ENCODE measurements around the gene MAP2K4. TPM values are rescaled to one million over a fixed set of nuclear protein-coding genes. Genes with fewer than 3 reads are reported as not detected.
A peak's percentile ranks its signal among the peaks of the same experiment; 100 is the strongest.
"Not testable (repeated sequence)": the region's sequence is repeated elsewhere in the genome, so short reads cannot be mapped to it uniquely, and the experiment has no call there.

Gene MAP2K4
- total RNA-seq, 1 donor from 2014 or later, result 29.7 TPM

DNA sequence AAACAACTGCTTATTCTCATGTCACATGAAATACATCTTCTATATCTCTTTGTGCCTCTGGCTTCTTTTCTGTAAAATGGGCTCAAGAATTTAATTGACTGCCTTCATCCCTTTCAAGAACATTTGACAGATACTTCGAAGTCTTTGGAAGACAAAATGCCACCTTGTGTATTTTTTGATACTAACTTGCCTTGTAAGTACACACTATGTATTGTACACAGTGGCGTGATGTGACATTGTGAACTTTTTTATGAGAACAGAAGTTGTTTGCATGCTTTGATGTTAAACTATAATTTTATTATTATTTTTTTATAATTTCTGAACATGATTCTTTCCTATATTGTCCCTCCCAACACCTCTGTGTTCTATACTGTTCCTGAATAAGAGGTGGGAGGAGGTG is 73.7 kb downstream of the MAP2K4 start:
- ATAC-seq, result no peak

DNA sequence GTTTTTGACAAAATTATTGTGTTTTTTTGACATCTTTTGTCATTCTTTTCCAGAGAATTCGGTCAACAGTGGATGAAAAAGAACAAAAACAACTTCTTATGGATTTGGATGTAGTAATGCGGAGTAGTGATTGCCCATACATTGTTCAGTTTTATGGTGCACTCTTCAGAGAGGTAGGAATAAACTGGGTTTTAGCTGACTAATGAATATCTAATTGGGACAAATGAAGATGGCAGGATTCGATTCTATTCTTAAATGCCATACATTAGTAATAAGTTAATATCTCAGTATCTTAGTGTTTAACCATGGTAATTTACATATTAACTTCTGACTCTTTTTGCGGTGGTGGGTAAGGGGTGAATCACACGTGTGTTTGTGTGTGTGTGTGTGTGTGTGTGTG is 74.8 kb downstream of the MAP2K4 start:
- ATAC-seq, result no peak

DNA sequence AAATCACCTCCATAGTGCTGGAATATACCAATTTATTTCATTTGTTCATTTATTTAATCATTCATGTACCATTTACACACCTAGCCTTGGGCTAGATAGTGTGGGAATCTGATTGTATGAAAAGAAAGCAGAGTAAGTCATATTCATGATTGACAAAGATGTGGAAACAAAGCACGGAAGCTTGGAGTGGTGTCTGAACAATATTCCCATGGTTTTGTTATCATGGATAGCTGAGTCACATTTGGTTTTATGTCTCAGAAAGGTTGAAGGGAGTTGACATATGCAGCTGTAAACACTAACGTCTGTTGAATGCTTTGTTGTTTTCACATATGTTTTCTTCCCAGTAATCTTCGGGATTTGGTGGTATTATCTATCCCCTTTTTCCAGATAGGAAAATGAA is 76.6 kb downstream of the MAP2K4 start:
- ATAC-seq, result no peak

DNA sequence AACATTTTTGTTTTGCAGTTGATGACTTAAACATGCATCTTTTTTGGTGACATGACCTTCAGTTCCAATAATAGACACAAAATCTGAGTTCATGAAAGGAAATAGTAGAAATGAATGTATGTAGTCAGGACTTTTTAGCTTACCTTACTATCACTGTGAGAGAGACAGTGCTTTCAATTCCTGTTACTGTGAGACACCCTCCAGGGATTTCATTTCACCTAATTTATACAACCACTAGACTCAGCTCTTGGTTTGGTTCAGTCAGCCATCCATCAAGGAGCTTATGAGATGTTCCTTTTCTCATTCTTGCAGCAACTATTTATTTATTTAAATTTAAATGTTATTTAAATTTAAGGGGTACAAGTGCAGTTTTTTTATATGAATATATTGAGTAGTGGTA is 77.9 kb downstream of the MAP2K4 start:
- no peak for ATAC-seq

DNA sequence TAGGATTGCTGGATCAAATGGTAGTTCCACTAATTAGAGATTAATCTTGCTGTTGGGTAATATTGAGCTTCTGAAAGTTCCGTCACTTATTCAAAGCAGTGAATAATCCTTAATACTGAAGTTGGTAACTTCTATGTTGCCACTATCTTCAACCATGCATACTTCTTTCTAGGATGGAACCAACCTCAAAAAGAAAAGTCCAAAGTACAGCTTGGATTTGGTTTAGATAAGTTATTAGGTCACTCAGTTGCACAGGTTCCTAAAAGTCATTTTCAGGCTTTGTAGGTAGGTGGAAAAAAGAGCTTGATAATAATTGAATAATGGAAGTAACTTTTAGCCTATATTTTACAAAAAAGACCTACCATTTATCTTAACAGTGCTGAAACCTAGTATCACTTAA is 78.7 kb downstream of the MAP2K4 start:
- no peak for ATAC-seq

DNA sequence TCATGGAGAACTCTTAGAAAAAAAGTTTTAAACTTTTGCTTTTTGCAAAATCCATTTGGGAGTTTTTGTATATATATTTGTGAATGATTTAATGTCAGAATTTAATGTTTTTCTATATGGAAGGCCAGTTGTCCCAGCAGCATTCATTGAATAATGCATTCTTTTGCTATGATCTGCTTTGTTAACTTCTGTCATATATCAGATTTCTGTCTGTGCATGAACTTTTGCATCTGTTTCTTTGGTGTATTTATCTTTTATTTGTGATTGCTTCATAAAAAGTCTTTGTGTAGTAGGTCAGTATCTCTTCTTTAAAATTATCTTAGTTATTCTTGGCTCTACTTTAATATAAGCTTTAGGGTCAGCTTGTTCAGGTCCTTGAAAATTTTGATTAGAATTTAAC is 84.2 kb downstream of the MAP2K4 start:
- no peak for ATAC-seq

DNA sequence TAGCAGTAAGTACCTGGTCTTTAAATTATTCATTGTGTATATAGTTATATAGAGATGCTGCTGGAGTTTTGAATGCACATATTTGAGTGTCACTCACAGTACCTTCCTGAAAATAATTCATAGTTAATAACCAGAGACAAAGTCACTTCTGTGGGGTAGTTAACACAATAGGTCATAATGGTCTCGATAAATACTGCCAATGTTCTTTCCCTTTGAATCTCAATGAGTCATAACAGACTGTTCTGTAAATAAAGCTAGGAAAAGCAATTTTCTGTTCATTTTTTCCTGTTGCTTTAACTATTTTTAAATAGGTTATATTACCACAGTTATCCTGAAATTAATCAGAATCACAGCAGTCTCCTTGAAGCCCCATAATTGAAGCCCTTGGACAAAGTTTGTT is 87.2 kb downstream of the MAP2K4 start:
- no peak for ATAC-seq

DNA sequence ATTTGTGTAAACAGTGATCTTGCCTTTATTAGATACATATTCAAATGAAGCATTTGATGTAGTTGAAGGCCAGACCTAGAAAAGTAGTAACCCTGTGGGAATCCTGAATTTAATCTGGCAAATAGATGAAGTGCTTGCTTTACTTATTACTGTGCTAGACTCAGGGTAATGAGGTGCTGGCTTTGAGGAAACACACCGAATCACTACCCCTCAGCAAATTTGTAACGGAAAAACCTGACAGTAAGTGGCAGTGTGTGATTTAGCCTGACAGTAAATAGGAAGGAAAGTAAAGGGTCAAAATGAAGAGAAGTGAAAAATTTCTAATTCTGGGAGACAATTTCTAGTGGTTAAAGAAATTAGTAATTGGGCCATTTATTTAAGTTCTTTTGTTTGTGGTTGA is 90.2 kb downstream of the MAP2K4 start:
- no peak for ATAC-seq

DNA sequence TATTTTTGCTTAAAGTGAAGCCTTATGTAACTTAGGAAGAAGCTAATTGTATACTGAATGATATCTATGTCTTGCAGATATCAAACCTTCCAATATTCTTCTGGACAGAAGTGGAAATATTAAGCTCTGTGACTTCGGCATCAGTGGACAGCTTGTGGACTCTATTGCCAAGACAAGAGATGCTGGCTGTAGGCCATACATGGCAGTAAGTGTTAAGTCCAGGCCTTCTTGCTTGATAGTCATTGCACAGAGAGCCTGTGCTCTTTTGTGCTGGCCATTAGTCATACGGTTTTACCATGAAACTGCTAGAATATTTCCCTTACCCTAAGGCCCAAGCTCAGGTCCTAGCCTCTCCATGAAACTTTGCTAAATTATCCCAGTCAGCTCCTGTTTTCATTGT is 92.5 kb downstream of the MAP2K4 start:
- ATAC-seq, result no peak

DNA sequence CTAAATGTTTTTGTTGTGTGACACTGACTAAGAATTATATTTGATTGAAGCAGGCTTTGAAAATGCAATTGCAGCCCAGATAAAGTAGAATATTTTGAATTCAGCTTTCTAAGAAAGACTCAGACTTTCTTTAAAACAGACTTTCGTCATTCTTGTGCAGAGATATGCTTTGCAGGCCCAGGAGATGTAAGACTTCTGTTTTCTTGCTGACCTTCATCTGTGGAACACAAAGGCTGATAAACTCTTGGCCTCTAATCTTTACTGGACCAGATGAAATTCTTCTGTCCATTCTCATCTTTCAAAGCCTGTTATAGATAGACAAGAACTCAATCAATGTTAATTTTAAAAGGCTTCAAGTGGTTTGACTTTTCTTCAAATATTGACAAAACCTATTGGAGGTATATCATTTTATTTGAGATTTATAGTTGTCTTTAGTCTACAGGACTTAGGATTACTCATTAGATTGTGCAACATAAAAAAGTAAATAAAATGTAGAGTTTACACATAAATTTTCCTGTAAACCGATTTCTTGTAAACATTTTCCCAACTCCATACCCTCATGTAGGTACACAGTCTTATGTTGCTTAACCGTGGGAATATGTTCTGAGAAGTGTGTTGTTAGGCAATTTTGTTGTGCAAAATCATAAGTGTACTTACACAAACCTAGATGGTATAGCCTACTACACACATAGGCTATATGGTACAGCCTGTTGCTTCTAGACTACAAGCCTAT is 94.2 kb downstream of the MAP2K4 start:
- no peak for ATAC-seq

DNA sequence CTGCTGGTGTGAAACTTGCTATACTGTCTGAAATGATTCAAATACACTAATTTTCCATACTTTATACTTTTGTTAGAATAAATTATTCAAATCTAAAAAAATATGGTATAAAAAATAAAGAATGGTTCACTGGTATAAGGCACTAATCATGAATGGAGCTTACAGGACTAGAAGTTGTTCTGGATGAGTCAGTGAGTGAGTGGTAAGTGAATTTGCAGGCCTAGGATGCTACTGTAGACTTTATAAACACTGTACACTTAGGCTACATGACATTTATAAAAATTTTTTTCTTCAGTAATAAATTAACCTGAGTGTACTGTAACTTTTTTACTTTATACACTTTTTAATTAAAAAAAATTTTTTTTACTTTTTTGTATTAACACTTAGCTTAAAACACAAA is 95.5 kb downstream of the MAP2K4 start:
- ATAC-seq, result no peak

DNA sequence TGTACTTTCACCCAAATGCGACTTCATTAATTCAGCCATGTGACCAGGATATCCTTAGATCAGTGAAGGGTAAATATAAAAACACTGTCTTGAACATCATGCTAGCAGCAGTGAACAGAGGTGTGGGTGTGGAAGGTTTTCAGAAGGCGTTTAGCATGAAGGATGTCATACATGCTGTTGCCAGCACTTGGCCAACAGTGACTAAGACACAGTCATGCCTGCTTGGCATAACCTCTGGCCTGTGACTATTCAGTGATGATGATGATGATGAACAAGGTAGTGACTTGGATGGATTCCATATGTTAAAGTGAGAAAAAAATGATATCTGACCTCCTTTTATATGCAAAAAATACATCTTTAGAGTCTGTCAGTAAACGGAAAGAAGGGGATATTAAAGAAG is 97.9 kb downstream of the MAP2K4 start:
- peak; percentile 83 for ATAC-seq

DNA sequence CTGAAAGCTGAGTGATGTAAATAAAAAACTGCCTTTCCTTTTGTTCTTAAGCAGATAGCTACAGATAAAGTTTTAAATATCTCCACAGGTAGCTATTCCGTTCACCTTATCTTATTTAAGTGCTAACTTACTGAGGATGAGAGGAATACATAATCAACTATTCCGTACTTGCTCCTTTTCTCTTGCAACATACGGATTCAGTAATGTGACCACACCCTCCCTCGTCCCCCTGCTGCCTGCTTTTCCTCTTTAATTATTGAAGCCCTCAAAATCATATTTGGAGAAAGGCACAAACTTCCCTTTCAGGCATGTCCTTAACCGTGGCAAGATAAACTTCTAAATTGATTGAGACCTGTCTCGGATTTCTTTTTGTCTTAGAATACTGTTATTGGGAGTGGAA is 101.4 kb downstream of the MAP2K4 start:
- no peak for ATAC-seq

DNA sequence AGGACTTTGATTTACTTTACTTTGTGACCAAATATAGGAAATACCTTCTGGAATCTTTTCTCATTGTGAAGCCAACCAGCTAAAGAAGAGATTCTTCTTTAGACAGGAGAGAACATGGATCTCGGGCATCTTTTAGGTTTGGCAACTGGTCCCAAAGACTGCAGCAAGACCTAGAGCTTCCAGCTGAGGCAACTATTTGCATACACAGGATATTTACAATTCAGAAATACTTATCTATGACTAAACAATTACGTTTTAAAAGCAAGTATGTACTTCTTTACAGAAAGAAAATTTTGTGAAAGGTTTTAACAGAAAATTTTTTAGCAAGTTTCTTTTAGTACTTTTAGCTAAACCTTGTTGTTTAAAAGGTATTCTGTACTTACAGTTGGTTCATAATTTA is 106.5 kb downstream of the MAP2K4 start:
- no peak for ATAC-seq

DNA sequence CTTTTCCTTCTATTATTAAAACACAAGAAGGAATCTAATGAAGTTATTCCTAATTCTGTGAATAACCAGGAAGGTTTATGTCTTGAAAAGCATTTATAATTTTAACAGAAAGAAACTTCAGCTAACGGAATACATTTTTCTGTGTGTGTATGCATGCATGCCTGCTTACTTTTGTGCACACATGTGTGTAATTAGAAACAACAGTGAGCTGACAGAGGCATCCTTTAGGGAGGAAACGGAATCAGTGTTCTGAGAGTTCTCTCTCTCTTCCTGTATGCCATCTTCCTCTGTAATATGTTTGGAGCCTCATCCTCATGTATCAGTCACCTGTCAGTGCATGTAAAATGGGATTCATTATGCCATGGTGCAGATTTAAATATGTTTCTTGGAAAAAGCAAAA is 107.0 kb downstream of the MAP2K4 start:
- no peak for ATAC-seq

DNA sequence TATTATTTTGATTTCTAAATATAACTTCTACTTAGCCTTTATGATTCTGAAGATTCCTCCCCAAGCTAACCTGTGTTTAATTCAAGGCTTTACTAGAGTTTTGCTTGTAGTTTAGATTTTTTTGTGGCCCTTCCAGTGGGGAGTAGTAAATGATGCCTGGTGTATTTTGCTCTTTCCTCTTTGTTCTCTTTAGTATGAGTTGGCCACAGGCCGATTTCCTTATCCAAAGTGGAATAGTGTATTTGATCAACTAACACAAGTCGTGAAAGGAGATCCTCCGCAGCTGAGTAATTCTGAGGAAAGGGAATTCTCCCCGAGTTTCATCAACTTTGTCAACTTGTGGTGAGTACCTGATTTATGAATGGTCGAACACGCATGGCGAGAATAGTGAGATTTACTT is 108.3 kb downstream of the MAP2K4 start:
- no peak for ATAC-seq

DNA sequence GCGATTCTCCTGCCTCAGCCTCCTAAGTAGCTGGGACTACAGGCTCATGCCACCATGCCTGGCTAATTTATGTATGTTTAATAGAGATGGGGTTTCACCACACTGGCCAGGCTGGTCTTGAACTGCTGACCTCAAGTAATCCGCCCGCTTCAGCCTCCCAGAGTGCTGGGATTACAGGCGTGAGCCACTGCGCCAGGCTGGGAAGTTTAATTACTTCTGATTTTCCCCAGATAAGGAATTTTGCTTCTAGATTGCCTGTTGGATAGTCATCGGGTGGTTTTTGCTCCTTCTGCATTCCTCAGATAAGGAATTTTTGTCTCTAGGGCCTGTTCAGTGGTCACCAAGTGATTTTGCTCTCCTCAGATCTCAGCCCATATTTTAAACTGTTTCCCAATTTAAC is 112.5 kb downstream of the MAP2K4 start:
- ATAC-seq, result no peak

DNA sequence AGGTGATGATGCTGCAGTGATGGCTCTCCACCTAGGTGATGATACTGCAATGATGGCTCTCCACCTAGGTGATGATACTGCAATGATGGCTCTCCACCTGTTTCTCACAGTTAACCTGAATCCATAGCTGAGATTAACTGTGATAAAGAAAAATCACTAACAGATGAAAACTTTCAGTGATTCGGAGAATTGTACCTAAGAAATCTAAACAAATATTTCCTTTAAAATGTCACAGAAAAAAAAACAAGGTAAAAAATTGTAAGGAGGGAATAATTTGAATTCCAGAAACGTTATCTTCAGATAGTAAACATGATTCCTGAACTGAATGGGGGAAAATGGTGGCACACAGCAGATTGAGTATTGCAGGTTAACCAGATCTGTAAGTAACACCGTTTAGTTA is 113.4 kb downstream of the MAP2K4 start:
- no peak for ATAC-seq

DNA sequence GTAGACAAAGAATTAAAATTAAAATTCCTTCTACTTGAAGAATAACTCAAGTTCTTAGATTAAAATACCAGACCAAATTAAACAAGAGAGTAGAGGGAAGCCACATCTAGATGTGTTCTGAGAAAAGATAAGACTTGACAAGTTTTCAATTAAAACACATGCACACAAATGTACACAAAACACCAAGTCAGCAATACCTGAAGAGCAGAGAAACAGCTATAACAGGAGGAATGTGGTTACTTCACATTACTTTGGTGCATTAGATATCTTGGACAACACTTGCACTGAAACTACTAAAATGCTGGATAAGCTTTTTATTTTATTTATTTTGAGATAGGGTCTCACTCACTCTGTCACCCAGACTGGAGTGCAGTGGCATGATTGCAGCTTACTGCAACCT is 113.9 kb downstream of the MAP2K4 start:
- ATAC-seq, result no peak

DNA sequence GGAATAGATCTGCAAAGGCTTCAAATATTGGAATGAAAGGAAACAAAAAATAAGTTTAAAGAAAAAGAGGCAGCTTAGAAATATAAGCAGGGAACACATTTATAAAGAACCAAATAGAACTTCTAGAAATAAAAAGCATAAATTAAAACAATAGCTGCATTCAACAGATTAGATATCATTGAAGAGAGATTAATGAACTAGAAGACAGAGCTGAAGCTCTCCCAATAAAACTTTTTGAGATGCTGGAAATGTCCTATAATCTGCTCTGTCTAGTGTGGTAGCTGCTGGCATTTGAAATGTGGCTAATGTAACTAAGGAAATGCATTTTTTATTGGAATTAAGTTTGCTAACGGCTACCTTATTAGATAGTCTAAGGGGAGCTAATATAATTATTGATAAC is 115.6 kb downstream of the MAP2K4 start:
- no peak for ATAC-seq

DNA sequence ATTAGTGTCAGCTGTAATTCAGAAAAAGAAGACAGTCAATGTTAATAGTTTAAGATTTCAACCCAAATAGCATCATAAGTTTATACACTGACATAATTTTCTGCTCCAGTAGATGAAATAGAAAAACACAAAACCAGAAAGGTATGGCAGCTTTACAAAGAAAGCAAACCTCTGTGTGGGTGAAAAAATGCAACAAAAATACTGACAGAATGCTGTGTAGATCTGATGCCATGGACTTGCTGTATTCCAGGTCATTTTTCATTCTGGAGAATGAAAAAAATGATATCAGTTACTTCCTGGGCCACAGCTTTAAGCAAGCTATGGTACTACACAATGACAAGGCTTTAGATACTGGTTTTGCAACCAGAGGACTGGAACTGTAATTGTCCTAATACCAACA is 116.0 kb downstream of the MAP2K4 start:
- no peak for ATAC-seq

DNA sequence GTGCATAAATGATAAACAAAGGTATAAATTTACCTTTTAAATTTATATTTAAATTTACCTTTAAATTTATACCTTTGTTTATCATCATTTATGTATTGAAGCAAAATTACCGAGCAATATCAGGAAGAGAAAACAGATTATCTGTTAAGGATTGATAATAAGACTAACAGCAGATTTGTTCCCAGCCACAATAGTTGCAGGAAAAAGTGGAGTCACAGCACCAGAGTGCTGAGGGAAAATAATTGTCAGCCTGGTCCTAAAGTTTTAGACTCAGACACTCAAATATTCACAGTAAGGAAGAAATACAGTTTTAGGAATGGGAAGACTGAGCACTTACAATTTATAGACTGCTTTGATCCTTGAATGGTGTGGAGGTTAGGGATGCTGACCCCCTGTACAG is 117.2 kb downstream of the MAP2K4 start:
- no peak for ATAC-seq

DNA sequence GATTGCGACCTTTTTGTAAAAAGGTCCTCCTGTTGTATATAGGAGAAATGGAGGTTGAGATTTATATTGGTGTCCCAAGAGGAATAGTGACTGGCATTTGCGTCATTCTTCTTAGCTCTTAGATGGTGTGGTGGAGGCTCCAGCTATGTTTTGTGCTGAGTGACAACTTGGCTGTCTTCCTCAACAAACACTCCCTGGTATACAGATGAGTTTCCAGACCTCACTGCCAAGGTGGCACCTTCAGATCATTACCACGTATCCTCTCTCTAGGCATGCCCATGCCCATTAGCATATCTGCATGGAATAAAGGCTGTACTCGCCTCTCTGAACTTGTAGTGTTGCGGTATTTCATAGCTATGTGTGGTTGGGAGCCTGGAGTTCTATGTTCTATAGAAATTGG is 120.0 kb downstream of the MAP2K4 start:
- ATAC-seq, result no peak

DNA sequence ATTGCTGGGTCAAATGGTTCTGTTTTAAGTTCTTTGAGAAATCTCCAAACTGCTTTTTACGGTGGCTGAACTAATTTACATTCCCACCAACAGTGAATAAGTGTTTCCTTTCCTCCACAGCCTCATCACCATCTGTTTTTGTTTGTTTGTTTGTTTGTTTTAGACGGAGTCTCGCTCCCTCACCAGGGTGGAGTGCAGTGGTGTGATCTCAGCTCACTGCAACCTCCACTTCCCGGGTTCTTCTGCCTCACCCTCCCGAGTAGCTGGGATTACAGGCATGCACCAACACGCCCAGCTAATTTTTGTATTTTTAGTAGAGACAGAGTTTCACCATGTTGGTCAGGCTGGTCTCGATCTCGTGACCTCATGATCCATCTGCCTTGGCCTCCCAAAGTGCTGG is 141.5 kb downstream of the MAP2K4 start:
- ATAC-seq, result not testable (repeated sequence)

DNA sequence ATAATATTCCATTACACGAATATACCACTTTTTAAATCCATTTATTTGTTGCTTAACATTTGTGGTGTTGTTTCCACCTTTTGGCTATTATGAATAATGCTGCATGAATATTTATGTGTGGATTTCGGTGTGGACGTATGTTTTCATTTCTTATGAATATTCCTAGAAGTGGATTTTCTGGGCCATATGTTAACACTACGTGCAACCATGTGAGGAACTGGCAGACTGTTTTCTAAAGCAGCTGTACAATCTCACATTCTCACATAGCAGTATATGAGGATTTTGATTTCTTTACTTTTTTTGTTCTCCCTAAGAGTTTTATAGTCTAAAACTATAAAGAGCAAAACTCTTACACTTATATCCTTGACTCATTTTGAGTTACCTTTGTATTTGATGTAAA is 143.4 kb downstream of the MAP2K4 start:
- no peak for ATAC-seq

All from esophagus mucosa (tissue), 1 donor.